Left lung (tissue), 10 donors: ENCODE measurements around the gene CPEB4. TPM values are rescaled to one million over a fixed set of nuclear protein-coding genes. Genes with fewer than 3 reads are reported as not detected.

ENCODE experiments used
- ATAC-seq: fragments of 200-7000 bp; cut with Tn5 transposase; one replicate; pipeline ENCODE4 v1.9.1; 2020; ENCODE audit warnings: moderate library complexity
- DNase-seq, 4 donors: peaks; one replicate each; pipeline ENCODE4 v3.0.0-alpha.2; 2013 to 2020
- H3K27ac ChIP-seq, 2 donors: fragments of 200-600 bp; sonication (generic) in 1 of 2; one replicate each; pipeline versions ENCODE4 v1.5.0 to v1.8.0; 2020 to 2021
- H3K27me3 ChIP-seq, 2 donors: fragments of 200-600 bp; sonication (generic) in 1 of 2; one replicate each; pipeline versions ENCODE4 v1.5.0 to v1.8.0; 2020 to 2021
- H3K36me3 ChIP-seq, 2 donors: fragments of 200-600 bp; sonication (generic) in 1 of 2; one replicate each; pipeline versions ENCODE4 v1.5.0 to v1.8.0; 2020 to 2021
- H3K4me1 ChIP-seq, 2 donors: fragments of 200-600 bp; one replicate each; pipeline ENCODE4 v1.8.0; 2021
- H3K4me3 ChIP-seq, 2 donors: fragments of 200-600 bp; sonication (generic) in 1 of 2; one replicate each; pipeline versions ENCODE4 v1.5.0 to v1.8.0; 2020 to 2021; ENCODE audit warnings: mild to moderate bottlenecking in 1 of 2
- H3K9me3 ChIP-seq, 2 donors: fragments of 200-600 bp; sonication (generic) in 1 of 2; one replicate each; pipeline versions ENCODE4 v1.5.0 to v1.8.0; 2020 to 2021
- CTCF ChIP-seq, 2 donors: fragments of 200-600 bp; sonication (generic) in 1 of 2; IDR thresholded peaks; one replicate each; pipeline versions ENCODE4 v1.5.0 to v1.8.0; 2021; ENCODE audit warnings: antibody characterized with exemption in 2 of 2
- intact Hi-C, 2 donors: fragments of 100-400 bp; cut with DNase I; formaldehyde crosslinking; loops; one replicate each; pipeline versions ENCODE4 v1.11.2 to v1.14.2; 2022
- polyA plus RNA-seq, 6 donors: library from polyadenylated mRNA; unstranded; fragments of 120-200 nt; gene quantifications; one replicate each; pipeline ENCODE4 v1.2.1, GENCODE V29; 2013; ENCODE audit not compliant: insufficient read length in 6 of 6
- total RNA-seq, 2 donors: library from RNA; stranded (reverse); fragmentation: NEBNext Ultra II Directional; extraction: Animal tissue kit (Norgen Biotek cat#: 25700); gene quantifications; one replicate each; pipeline ENCODE4 v1.2.1, GENCODE V29; 2021
- donor health status: DM: no; HTN: yes; CAD: no.
- donor health status: DM: no; HTN: no; CAD: no.

The CPEB4 gene
- total and polyA plus RNA-seq, 8 donors: 16.3 to 59.6 (median 18.0) TPM

- ATAC-seq (no peak), DNase-seq (no peak)
- no peaks in the 10 kb centered on the region for H3K27me3 ChIP-seq
- no peak overlapping the region for H3K4me3 ChIP-seq
- peaks cover 21 to 48% of the 10 kb centered on the region in 2 donors for H3K4me1 ChIP-seq
- H3K27ac ChIP-seq: peak overlapping the region in 1 of 2 donors; percentile 61
- intact Hi-C loops: no loop called here
- H3K9me3 ChIP-seq: no peaks in the 10 kb centered on the region
- TF ChIP-seq CTCF (IDR thresholded peaks at IDR 0.05): no peak
- peaks cover 0 to 52% of the 10 kb centered on the region in 2 donors for H3K36me3 ChIP-seq
These were observed 57.0 kb downstream of the CPEB4 start for GRCh38 chr5:173945160-173945559.

- ATAC-seq: no peak
- Histone ChIP-seq H3K4me1 (peaks cover 21 to 36% of the 10 kb centered on the region in 2 donors), H3K36me3 (peaks cover 0 to 64% of the 10 kb centered on the region in 2 donors), H3K27ac (no peak overlapping the region), H3K27me3 (no peaks in the 10 kb centered on the region), H3K4me3 (no peak overlapping the region), H3K9me3 (no peaks in the 10 kb centered on the region)
- no peak for TF ChIP-seq CTCF (IDR thresholded peaks at IDR 0.05)
- intact Hi-C loops: no loop called here
- DNase-seq: no peak
These were observed 58.2 kb downstream of the CPEB4 start for GRCh38 chr5:173946323-173946722.

DNA sequence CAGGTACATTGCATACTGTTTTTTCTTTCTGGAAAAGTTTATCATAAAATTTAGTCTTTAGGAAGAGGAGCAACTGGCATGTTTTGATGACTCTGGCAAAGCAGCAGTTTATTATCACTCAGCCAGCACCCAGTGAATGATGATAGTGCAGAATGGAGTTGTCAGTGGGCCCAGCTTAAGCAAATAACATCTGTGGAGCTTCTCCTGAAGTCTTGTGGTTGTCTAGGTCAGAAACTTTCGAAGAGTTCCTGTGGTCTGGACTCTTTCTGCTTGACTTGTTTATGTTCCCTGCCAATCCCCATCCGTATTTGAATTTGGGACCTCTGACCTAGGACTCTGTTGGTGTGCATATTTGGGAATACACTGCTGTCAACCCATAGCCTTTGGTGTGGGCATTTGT is 62.7 kb downstream of the CPEB4 start:
- Histone ChIP-seq H3K4me1 (peaks cover 15 to 17% of the 10 kb centered on the region in 2 donors), H3K4me3 (no peak overlapping the region), H3K9me3 (no peaks in the 10 kb centered on the region), H3K36me3 (peaks cover 0 to 98% of the 10 kb centered on the region in 2 donors), H3K27me3 (no peaks in the 10 kb centered on the region), H3K27ac (no peak overlapping the region)
- intact Hi-C loops: loop anchor here in 1 of 2 donors (10.0 kb wide), 1 partner anchor 46 kb away; no protein-coding TSS in a partner anchor
- DNase-seq (no peak), ATAC-seq (no peak)
- no peak for TF ChIP-seq CTCF (IDR thresholded peaks at IDR 0.05)

GRCh38 chr5:173953528-173954090 is 65.5 kb downstream of the CPEB4 start:
- Histone ChIP-seq H3K4me3 (no peak overlapping the region), H3K27me3 (no peaks in the 10 kb centered on the region), H3K27ac (peak overlapping the region in 1 of 2 donors; percentile 7), H3K4me1 (peaks cover 15 to 17% of the 10 kb centered on the region in 2 donors), H3K36me3 (peaks cover 0 to 99% of the 10 kb centered on the region in 2 donors), H3K9me3 (no peaks in the 10 kb centered on the region)
- TF ChIP-seq CTCF (IDR thresholded peaks at IDR 0.05): no peak
- intact Hi-C loops: loop anchor here in 1 of 2 donors (10.0 kb wide), 1 partner anchor 49 kb away; no protein-coding TSS in a partner anchor
- ATAC-seq (peak; percentile 28), DNase-seq (no peak)

- H3K4me3 ChIP-seq: no peak overlapping the region
- peaks cover 15 to 17% of the 10 kb centered on the region in 2 donors for H3K4me1 ChIP-seq
- H3K36me3 ChIP-seq: peaks cover 0 to 94% of the 10 kb centered on the region in 2 donors
- peak; percentile 86 for ATAC-seq
- intact Hi-C loops: loop anchor here in 1 of 2 donors (10.0 kb wide), 1 partner anchor 50 kb away; no protein-coding TSS in a partner anchor
- H3K27ac ChIP-seq: peak overlapping the region; percentile 9 to 71
- no peaks in the 10 kb centered on the region for H3K27me3 ChIP-seq
- no peak for DNase-seq
- no peak for TF ChIP-seq CTCF (IDR thresholded peaks at IDR 0.05)
- no peaks in the 10 kb centered on the region for H3K9me3 ChIP-seq
These were observed 66.7 kb downstream of the CPEB4 start for GRCh38 chr5:173954671-173955521.
